Fibroblast of the aortic adventitia (primary cell): ENCODE measurements around the gene RITA1. TPM values are rescaled to one million over a fixed set of nuclear protein-coding genes. Genes with fewer than 3 reads are reported as not detected.

Source experiments
- DNase-seq: peaks from one replicate; pipeline ENCODE4 v3.0.0-alpha.2; 2010; ENCODE audit warnings: low read depth
- H3K4me3 ChIP-seq: 2 replicates; pipeline ENCODE4 v1.5.1; 2011; ENCODE audit warnings: low read depth, mild to moderate bottlenecking, control low read depth, low read length, moderate library complexity
- total RNA-seq: library from RNA; depleted of rRNA; stranded (reverse); fragments of >200 nt; gene quantifications from 2 replicates; pipeline ENCODE4 v1.2.3, GENCODE V29; 2012; ENCODE audit warnings: low replicate concordance
- TF ChIP-seq, protein P1 (sequence below): IDR thresholded peaks from 2 replicates; pipeline ENCODE4 v1.5.1; 2011; ENCODE audit warnings: mild to moderate bottlenecking, low read length, control low read depth, inconsistent platforms; ENCODE audit not compliant: insufficient read depth

Gene RITA1
- total RNA-seq, 1 donor = 13.5 TPM

DNA sequence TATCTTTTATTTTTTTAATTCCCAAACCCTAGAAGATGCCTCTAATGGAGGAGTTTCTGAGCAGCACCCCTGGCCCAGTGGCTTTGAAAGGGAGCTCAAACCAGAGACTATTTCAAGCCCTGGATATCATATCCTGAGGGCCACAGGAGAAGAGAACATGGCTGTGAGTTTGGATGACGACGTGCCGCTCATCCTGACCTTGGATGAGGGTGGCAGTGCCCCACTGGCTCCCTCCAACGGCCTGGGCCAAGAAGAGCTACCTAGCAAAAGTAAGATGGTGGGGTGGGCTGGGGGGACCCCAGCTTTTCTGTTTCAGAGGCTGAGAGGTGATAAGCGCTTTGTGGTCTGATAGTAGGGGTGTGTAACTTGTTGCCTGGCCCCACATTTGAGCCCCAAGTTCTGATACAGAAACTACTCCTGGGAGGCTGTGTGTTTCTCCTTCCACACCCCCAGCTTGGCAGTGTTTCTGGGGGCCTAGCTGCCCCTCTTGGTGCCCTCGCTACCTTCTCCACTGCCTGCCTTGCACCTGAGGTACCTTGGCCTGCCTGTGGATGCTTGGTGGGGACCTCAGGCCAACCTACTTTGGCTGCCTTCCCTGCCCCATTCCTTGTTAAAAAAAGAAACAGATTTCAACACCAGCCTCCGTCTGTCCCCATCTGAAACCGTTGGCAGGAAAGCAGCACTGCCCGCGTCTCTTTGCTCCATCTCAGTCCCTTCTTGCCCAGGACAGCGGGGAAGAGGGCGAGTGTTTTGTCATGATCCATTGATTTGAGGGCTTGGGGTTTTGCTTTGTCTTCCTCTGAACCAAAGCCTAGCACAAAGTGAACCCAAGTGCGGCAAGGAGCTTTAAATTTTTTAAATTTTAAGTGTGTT lies 41.4 kb downstream of the RITA1 start:
- no peak for DNase-seq
- no peak overlapping the region for H3K4me3 ChIP-seq
- TF ChIP-seq, protein P1, sequence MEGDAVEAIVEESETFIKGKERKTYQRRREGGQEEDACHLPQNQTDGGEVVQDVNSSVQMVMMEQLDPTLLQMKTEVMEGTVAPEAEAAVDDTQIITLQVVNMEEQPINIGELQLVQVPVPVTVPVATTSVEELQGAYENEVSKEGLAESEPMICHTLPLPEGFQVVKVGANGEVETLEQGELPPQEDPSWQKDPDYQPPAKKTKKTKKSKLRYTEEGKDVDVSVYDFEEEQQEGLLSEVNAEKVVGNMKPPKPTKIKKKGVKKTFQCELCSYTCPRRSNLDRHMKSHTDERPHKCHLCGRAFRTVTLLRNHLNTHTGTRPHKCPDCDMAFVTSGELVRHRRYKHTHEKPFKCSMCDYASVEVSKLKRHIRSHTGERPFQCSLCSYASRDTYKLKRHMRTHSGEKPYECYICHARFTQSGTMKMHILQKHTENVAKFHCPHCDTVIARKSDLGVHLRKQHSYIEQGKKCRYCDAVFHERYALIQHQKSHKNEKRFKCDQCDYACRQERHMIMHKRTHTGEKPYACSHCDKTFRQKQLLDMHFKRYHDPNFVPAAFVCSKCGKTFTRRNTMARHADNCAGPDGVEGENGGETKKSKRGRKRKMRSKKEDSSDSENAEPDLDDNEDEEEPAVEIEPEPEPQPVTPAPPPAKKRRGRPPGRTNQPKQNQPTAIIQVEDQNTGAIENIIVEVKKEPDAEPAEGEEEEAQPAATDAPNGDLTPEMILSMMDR = no peak

DNA sequence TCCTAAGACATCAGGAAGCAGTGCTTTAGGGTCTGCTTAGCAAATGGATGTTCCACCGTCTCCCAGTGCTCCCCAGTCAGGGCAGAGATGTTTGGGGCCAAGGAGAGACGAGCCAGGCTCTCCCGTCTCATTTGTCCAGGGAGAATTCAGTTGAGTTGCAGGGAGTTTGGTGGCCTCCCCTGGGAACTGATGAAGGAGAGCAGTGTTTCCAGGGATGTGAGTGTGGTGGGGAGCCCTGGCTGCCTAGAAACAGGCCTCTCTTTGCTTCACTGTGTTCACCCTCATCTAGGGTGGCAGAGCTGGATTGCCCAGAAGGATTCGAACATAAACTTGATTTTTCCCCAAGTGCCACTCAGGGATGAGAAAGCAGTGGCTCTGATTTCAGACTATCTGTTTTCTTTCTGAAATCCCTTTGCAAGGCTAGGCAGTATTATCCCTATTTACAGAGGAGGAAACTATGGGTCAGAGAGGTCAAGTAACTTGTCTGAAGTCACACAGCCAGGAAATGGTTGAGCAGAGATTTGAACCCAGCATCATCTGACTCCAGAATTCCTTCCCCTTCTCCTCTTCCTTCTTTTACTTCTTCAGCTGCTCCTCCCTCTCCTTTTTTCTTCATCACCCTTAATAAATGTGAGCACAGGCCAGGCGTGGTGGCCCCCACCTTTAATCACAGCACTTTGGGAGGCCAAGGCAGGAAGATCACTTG lies 42.3 kb downstream of the RITA1 start:
- TF ChIP-seq, protein P1 = no peak

DNA sequence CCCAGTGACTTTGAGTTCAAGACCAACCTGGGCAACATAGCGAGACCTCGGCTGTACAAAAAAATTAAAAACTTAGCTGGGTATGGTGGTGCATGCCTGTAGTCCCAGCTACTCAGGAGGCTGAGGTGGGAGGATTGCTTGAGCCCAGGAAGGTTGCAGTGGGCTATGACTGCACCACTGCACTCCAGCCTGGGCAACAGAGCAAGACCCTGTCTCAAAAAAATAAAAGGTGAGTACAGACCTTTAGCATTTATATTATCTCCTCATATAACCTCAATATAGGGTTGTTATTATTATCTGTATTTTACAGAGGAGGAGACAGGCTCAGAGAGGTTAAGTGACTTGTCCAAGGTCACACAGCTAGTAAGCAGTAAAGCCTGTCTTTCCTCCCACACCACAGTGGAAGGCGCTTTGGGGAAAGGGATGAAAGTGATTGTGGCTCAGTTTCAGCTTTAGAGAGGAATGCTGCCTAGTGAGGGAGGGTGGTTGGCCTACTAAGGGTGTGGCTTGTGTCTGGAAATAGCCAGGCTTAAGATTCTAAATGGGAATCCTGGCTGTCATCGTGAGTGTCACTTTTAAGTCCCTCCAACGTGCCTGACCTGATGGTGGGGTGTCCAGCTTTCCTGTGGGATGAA lies 43.0 kb downstream of the RITA1 start:
- peak; percentile 24 for DNase-seq
- H3K4me3 ChIP-seq = no peak overlapping the region
- TF ChIP-seq, protein P1 = no peak

More for the DNA sequence above, 42.3 kb downstream of the RITA1 start:
- H3K4me3 ChIP-seq = no peak overlapping the region
- DNase-seq = no peak

DNA sequence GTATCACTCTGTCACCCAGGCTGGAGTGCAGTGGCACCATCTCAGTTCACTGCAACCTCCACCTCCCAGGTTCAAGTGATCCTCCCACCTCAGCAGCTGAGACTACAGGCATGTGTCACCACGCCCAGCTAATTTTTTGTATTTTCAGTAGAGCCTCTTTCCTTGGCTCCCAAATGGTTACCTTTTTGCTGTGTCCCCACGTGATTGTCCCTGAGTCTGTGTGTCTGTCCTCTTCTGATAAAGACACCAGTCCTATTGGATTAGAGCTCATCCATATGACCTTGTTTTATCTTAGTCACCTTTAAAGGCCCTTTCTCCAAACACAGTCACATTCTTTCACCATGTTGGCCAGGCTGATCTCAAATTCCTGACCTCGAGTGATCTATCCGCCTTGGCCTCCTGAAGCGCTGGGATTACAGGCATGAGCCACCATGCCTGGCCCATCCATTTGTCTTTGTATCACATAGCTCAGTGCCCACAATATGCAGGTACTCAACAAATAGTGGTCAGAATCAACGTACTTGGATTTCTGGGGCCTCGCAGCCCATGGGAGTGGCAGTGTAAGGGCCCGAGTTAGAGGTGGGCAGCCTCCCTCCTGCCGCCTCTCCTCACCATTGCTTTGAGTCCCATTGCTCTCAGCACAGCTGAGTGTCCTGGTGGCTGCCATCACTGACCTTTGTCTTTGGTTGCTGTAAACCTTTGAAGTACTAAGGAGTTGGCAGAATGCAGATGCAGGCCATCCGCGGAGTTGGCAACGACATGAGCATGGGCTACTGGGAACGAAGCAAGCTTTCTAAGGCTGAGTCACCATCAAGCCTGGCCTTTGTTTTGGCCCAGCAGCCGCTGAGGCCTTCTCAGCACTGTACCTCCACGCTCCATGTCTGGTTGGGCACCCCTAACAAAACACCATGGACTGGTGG lies 45.1 kb downstream of the RITA1 start:
- TF ChIP-seq, protein P1 = no peak
- H3K4me3 ChIP-seq = no peak overlapping the region
- DNase-seq = no peak

DNA sequence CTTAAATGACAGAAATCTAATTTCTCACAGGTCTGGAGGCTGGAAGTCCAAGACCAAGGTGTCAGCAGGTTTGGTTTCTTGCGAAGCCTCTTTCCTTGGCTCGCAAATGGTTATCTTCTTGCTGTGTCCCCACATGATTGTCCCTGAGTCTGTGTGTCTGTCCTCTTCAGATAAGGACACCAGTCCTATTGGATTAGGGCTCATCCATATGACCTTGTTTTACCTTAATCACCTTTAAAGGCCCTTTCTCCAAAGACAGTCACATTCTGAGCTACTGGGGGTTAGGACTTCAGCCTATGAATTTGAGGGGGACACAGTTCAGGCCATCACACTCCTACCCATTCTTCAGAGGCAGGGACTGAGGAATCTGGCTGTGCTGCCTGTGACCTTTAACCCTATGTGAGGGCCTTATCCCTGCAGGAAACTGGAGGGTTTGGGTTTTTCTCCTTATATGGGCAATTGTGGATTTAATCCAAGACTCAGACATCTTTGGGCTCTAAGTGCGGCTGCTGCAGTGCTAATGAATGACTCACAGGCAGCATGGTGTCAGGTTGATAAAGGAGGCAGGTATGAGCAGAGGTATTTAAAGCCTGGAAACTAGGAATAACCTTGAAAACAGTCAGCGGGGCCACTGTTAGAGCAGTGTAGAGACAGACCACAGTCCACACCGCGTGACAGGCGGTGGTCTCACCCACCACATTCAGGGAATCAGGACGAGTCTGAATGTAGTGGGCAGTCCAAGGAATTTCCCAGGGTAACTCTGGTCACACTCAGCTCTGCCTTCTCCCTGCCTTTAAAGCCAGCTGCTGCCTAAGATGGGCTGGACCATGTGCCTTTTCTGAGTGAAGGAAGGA lies 45.9 kb downstream of the RITA1 start:
- TF ChIP-seq, protein P1 = no peak
- H3K4me3 ChIP-seq = no peak overlapping the region
- DNase-seq = peak; percentile 30
